HS-5 (cell line): Measurements from ENCODE around the gene NOVA1.

Source experiments
- DNase-seq: peaks from one replicate; pipeline ENCODE4 v3.0.0-alpha.2; 2012; ENCODE audit warnings: low read depth

NOVA1 gene

GRCh38 chr14:26444822-26445221, 153.0 kb downstream of the NOVA1 start:
- no peak for DNase-seq

GRCh38 chr14:26443654-26444053, 154.2 kb downstream of the NOVA1 start:
- DNase-seq: no peak

- no peak for DNase-seq
These were observed 168.6 kb downstream of the NOVA1 start for GRCh38 chr14:26429205-26429604.

GRCh38 chr14:26427097-26427496, 170.7 kb downstream of the NOVA1 start:
- peak; percentile 24 for DNase-seq

GRCh38 chr14:26424537-26424936, 173.3 kb downstream of the NOVA1 start:
- no peak for DNase-seq

GRCh38 chr14:26415618-26416123, 182.2 kb downstream of the NOVA1 start:
- DNase-seq: no peak

GRCh38 chr14:26414926-26415325, 182.9 kb downstream of the NOVA1 start:
- DNase-seq: no peak

GRCh38 chr14:26414103-26414502, 183.7 kb downstream of the NOVA1 start:
- no peak for DNase-seq

- DNase-seq: no peak
These were observed 185.4 kb downstream of the NOVA1 start for GRCh38 chr14:26412421-26412820.

- no peak for DNase-seq
These were observed 187.6 kb downstream of the NOVA1 start for GRCh38 chr14:26410189-26410685.

- no peak for DNase-seq
These were observed 192.9 kb downstream of the NOVA1 start for GRCh38 chr14:26404927-26405326.

GRCh38 chr14:26403760-26404159, 194.1 kb downstream of the NOVA1 start:
- DNase-seq: no peak

GRCh38 chr14:26402126-26402525, 195.7 kb downstream of the NOVA1 start:
- DNase-seq: no peak

GRCh38 chr14:26401179-26401968, 196.5 kb downstream of the NOVA1 start:
- no peak for DNase-seq

GRCh38 chr14:26400373-26400772, 197.5 kb downstream of the NOVA1 start:
- no peak for DNase-seq

- no peak for DNase-seq
These were observed 199.2 kb downstream of the NOVA1 start for GRCh38 chr14:26398616-26399015.
